MM.1S (cell line): ENCODE results near the gene KATNAL2.

Experiments used
- DNase-seq: peaks from one replicate; pipeline ENCODE4 v3.0.0-alpha.2; 2015
- H2AFZ ChIP-seq: fragments of 300-600 bp; sonication (generic); 2 replicates; pipeline ENCODE4 v1.6.0; 2016; ENCODE audit warnings: antibody characterized with exemption, low read length
- H3F3A ChIP-seq: fragments of 300-600 bp; sonication (generic); 2 replicates; pipeline ENCODE4 v1.6.1; 2016; ENCODE audit warnings: mild to moderate bottlenecking, antibody characterized with exemption, low read length, moderate library complexity, mixed read lengths; ENCODE audit not compliant: insufficient read depth
- H3K27ac ChIP-seq: fragments of 300-600 bp; sonication (generic); 2 replicates; pipeline ENCODE4 v1.5.1; 2016; ENCODE audit warnings: mild to moderate bottlenecking, low read length
- H3K27me3 ChIP-seq: fragments of 300-600 bp; sonication (generic); replicated peaks from 2 replicates; pipeline ENCODE4 v1.6.0; 2016; ENCODE audit warnings: low read length; ENCODE audit not compliant: insufficient read depth
- H3K36me3 ChIP-seq: fragments of 300-600 bp; sonication (generic); replicated peaks from 2 replicates; pipeline ENCODE4 v1.6.1; 2016; ENCODE audit warnings: mild to moderate bottlenecking, low read length, mixed read lengths; ENCODE audit not compliant: insufficient read depth
- H3K4me1 ChIP-seq: fragments of 300-600 bp; sonication (generic); 2 replicates; pipeline ENCODE4 v1.6.1; 2016; ENCODE audit warnings: low read length, mixed read lengths
- H3K4me2 ChIP-seq: fragments of 300-600 bp; sonication (generic); 2 replicates; pipeline ENCODE4 v1.6.0; 2016; ENCODE audit warnings: low read depth, low read length
- H3K4me3 ChIP-seq: fragments of 300-600 bp; sonication (generic); 2 replicates; pipeline ENCODE4 v1.5.1; 2016; ENCODE audit warnings: low read length, mixed read lengths
- H3K79me2 ChIP-seq: fragments of 300-600 bp; sonication (generic); 2 replicates; pipeline ENCODE4 v1.6.1; 2016; ENCODE audit warnings: mixed run types, low read length, mixed read lengths
- H3K9ac ChIP-seq: fragments of 300-600 bp; sonication (generic); 2 replicates; pipeline ENCODE4 v1.6.1; 2016; ENCODE audit warnings: low read length, mixed read lengths
- H3K9me2 ChIP-seq: fragments of 300-600 bp; sonication (generic); replicated peaks from 2 replicates; pipeline ENCODE4 v1.6.1; 2016; ENCODE audit warnings: mild to moderate bottlenecking, low read length, mixed read lengths; ENCODE audit not compliant: insufficient read depth
- H3K9me3 ChIP-seq: fragments of 300-600 bp; sonication (generic); replicated peaks from 2 replicates; pipeline ENCODE4 v1.6.1; 2016; ENCODE audit warnings: mild to moderate bottlenecking, low read length, mixed read lengths; ENCODE audit not compliant: insufficient read depth
- H4K20me1 ChIP-seq: fragments of 300-600 bp; sonication (generic); 2 replicates; pipeline ENCODE4 v1.6.1; 2016; ENCODE audit warnings: mild to moderate bottlenecking, low read length, moderate library complexity, mixed read lengths; ENCODE audit not compliant: insufficient read depth
- EZH2 ChIP-seq: fragments of 300-600 bp; sonication (generic); optimal IDR thresholded peaks from 2 replicates; pipeline ENCODE3; 2017; ENCODE audit warnings: low read depth, mild to moderate bottlenecking, antibody characterized with exemption, low read length, mixed read lengths
- EZH2phosphoT487 ChIP-seq: fragments of 300-600 bp; sonication (generic); IDR thresholded peaks from 2 replicates; pipeline ENCODE4 v1.6.1; 2018; ENCODE audit warnings: antibody characterized with exemption, low read length
- TF ChIP-seq, protein P1 (sequence below): fragments of 300-600 bp; sonication (generic); IDR thresholded peaks from 2 replicates; pipeline ENCODE4 v1.5.1; 2016; ENCODE audit warnings: antibody characterized with exemption, low read length, mixed read lengths

KATNAL2 gene

DNA sequence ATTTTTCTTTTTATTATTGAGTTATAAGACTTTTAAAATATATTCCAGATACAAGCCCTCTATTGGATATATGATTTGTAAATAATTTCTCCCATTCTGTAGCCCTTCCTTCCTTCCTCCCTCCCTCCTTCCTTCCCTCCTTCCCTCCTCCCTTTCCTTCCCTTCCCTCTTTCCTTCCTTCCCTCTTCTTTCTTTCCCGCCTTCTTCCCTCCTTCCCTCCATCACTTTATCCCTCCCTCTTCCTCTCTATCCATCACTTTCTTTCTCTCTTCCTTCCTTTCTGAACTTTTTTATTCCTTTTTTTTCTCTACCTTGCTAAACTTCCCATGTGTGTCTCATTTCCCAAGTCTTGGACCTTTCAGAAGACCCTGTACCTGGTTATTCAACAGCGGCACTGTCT, 163.5 kb downstream of the KATNAL2 start:
- H2AFZ ChIP-seq = no peak overlapping the region
- H3F3A ChIP-seq = no peaks in the 10 kb centered on the region
- H3K79me2 ChIP-seq = no peaks in the 10 kb centered on the region
- H3K27ac ChIP-seq = no peak overlapping the region
- H3K27me3 ChIP-seq = no peaks in the 10 kb centered on the region
- no peaks in the 10 kb centered on the region for H3K4me1 ChIP-seq
- H3K4me3 ChIP-seq = no peak overlapping the region
- no peaks in the 10 kb centered on the region for H3K9me2 ChIP-seq
- H3K9ac ChIP-seq = no peak overlapping the region
- H4K20me1 ChIP-seq = no peaks in the 10 kb centered on the region
- TF ChIP-seq EZH2phosphoT487 (no peak), EZH2 (no peak)
- TF ChIP-seq, protein P1, sequence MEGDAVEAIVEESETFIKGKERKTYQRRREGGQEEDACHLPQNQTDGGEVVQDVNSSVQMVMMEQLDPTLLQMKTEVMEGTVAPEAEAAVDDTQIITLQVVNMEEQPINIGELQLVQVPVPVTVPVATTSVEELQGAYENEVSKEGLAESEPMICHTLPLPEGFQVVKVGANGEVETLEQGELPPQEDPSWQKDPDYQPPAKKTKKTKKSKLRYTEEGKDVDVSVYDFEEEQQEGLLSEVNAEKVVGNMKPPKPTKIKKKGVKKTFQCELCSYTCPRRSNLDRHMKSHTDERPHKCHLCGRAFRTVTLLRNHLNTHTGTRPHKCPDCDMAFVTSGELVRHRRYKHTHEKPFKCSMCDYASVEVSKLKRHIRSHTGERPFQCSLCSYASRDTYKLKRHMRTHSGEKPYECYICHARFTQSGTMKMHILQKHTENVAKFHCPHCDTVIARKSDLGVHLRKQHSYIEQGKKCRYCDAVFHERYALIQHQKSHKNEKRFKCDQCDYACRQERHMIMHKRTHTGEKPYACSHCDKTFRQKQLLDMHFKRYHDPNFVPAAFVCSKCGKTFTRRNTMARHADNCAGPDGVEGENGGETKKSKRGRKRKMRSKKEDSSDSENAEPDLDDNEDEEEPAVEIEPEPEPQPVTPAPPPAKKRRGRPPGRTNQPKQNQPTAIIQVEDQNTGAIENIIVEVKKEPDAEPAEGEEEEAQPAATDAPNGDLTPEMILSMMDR = no peak
- H3K4me2 ChIP-seq = no peak overlapping the region
- no peak for DNase-seq
- no peaks in the 10 kb centered on the region for H3K9me3 ChIP-seq
- H3K36me3 ChIP-seq = no peaks in the 10 kb centered on the region

GRCh38 chr18:47081578-47081977, 164.2 kb downstream of the KATNAL2 start:
- H3K79me2 ChIP-seq = no peaks in the 10 kb centered on the region
- no peaks in the 10 kb centered on the region for H3K27me3 ChIP-seq
- no peak overlapping the region for H2AFZ ChIP-seq
- H4K20me1 ChIP-seq = no peaks in the 10 kb centered on the region
- H3K9me2 ChIP-seq = no peaks in the 10 kb centered on the region
- no peak for TF ChIP-seq EZH2phosphoT487
- H3K27ac ChIP-seq = no peak overlapping the region
- H3K4me3 ChIP-seq = no peak overlapping the region
- no peak overlapping the region for H3K9ac ChIP-seq
- H3F3A ChIP-seq = no peaks in the 10 kb centered on the region
- no peak for DNase-seq
- no peaks in the 10 kb centered on the region for H3K36me3 ChIP-seq
- no peaks in the 10 kb centered on the region for H3K4me1 ChIP-seq
- H3K9me3 ChIP-seq = no peaks in the 10 kb centered on the region
- no peak overlapping the region for H3K4me2 ChIP-seq

- no peaks in the 10 kb centered on the region for H3K9me2 ChIP-seq
- no peak overlapping the region for H3K4me3 ChIP-seq
- no peak overlapping the region for H2AFZ ChIP-seq
- H3K4me1 ChIP-seq = no peaks in the 10 kb centered on the region
- no peaks in the 10 kb centered on the region for H3K79me2 ChIP-seq
- no peak for DNase-seq
- no peak overlapping the region for H3K27ac ChIP-seq
- no peaks in the 10 kb centered on the region for H3K9me3 ChIP-seq
- H3F3A ChIP-seq = no peaks in the 10 kb centered on the region
- no peaks in the 10 kb centered on the region for H4K20me1 ChIP-seq
- H3K9ac ChIP-seq = no peak overlapping the region
- no peaks in the 10 kb centered on the region for H3K36me3 ChIP-seq
- no peaks in the 10 kb centered on the region for H3K27me3 ChIP-seq
- TF ChIP-seq, protein P1 = no peak
- TF ChIP-seq EZH2phosphoT487 (no peak), EZH2 (no peak)
- no peak overlapping the region for H3K4me2 ChIP-seq
Observed at GRCh38 chr18:47087676-47088075, 170.3 kb downstream of the KATNAL2 start.

DNA sequence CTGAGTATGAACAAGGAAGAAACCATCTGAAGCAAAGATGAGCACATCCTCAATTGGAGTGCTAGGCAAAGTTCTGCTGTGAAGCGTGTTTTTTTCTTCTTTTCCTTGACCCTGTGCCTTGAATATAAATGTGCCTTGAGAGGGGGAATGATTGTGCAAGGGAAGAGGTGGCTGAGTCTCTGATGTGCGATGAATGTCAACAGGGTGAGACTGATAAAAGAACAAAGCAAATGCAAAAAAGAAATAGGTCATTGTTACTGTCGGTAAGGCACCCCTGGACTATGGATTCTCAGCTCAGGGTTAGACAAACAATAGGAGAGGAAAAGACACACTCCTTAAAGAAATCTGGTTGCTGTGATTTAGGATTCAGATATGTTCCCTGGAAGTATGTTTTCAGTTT, 178.4 kb downstream of the KATNAL2 start:
- Histone ChIP-seq H3K4me3 (no peak overlapping the region), H3K4me2 (no peak overlapping the region), H3K27ac (no peak overlapping the region), H3K27me3 (no peaks in the 10 kb centered on the region), H4K20me1 (no peaks in the 10 kb centered on the region), H3K36me3 (no peaks in the 10 kb centered on the region), H3K9me2 (no peaks in the 10 kb centered on the region), H3K9ac (no peak overlapping the region), H2AFZ (no peak overlapping the region), H3K9me3 (no peaks in the 10 kb centered on the region), H3F3A (no peaks in the 10 kb centered on the region), H3K79me2 (no peaks in the 10 kb centered on the region), H3K4me1 (no peaks in the 10 kb centered on the region)
- TF ChIP-seq EZH2phosphoT487 (no peak), EZH2 (no peak)
- TF ChIP-seq, protein P1 = no peak
- no peak for DNase-seq
